SK-N-SH (cell line): ENCODE measurements around the gene TPP1.

Experiments
- CTCF ChIP-seq: fragments of 200-600 bp; sonication (generic); IDR thresholded peaks from 2 replicates; pipeline ENCODE4 v1.6.1; 2017; ENCODE audit warnings: antibody characterized with exemption, mild to moderate bottlenecking, moderate library complexity
- EP300 ChIP-seq, 2 experiments: IDR thresholded peaks; 2 replicates each; pipeline versions ENCODE4 v1.4.0 to v1.6.1; 2012; ENCODE audit warnings: borderline replicate concordance in 1 of 2, low read depth in 1 of 2, low read length in 1 of 2
- MAX ChIP-seq: IDR thresholded peaks from 2 replicates; pipeline ENCODE4 v1.4.0; 2012; ENCODE audit warnings: low read depth
- NRF1 ChIP-seq: IDR thresholded peaks from 2 replicates; pipeline ENCODE4 v1.6.1; 2012; ENCODE audit warnings: low read depth, mild to moderate bottlenecking, low read length
- PBX3 ChIP-seq: IDR thresholded peaks from 2 replicates; pipeline ENCODE4; 2012
- REST ChIP-seq: IDR thresholded peaks from 2 replicates; pipeline ENCODE4 v1.6.1; 2012; ENCODE audit warnings: mild to moderate bottlenecking, low read depth, low read length, moderate library complexity
- USF2 ChIP-seq: fragments of 150-350 bp; IDR thresholded peaks from 2 replicates; pipeline ENCODE4 v1.6.1; 2017; ENCODE audit warnings: antibody characterized with exemption, low read length, low read depth, borderline replicate concordance
- ZBTB33 ChIP-seq: IDR thresholded peaks from 2 replicates; pipeline ENCODE4 v1.4.0; 2012; ENCODE audit warnings: low read depth, borderline replicate concordance

GRCh38 chr11:6583584-6583983, 35.6 kb downstream of the TPP1 start:
- TF ChIP-seq EP300 (IDR thresholded peaks at IDR 0.05; ENCODE audit: borderline replicate concordance in 1 of 2, low read depth in 1 of 2, low read length in 1 of 2), result no peak
- TF ChIP-seq NRF1, result no peak
- no peak for TF ChIP-seq CTCF
- TF ChIP-seq USF2, result no peak
- no peak for TF ChIP-seq PBX3
- TF ChIP-seq REST, result no peak
- no peak for TF ChIP-seq MAX
- no peak for TF ChIP-seq ZBTB33
